ENCODE results near the gene KRTAP5-6.

The KRTAP5-6 gene

DNA sequence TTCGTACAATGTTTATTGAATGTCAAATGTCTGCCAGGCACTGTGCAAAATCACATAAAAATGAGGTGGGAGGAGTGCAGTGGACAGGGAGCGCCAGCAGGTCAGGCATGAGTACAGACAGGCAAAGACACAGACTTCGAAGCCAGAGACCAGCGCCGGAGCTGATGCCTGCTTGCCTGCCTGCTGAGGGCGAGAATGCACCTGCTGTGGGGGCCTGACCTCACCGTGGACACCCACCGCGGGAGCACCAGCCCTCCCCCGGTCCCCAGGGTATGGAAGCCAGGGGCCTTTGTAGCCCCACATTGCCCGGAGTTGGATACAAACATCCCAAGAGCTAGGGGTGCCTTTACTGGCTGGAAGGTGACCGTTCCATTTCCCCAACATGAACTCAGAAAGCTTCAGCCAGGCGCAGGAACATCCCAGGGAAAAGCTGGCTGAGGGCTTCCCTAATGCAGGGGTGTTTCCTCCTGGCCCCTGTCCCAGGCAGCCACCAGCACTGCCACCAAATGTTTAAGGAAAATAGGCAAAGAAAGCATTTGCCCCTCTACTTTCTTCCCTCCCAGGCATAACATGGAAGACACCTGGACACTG, 35.5 kb downstream of the KRTAP5-6 start:
- Histone ChIP-seq H2BK12ac (ENCODE audit: low read length in 2 of 2) (no peak overlapping the region), H3K27ac (ENCODE audit: low read length, poor library complexity, severe bottlenecking) (no peak overlapping the region), H3K4ac (ENCODE audit: low read depth in 1 of 2, low read length in 2 of 2) (no peak overlapping the region), H3K27me3 (ENCODE audit: control insufficient read depth in 1 of 2, insufficient read depth in 1 of 2, low read length in 2 of 2) (peaks cover 64 to 89% of the 10 kb centered on the region in 2 experiments), H2BK120ac (ENCODE audit: low read depth, low read length) (no peak overlapping the region), H3K18ac (ENCODE audit: low read depth in 1 of 2, low read length in 2 of 2) (no peak overlapping the region), H3K79me1 (replicated peaks; ENCODE audit: low read length, poor library complexity, severe bottlenecking) (no peaks in the 10 kb centered on the region), H3K4me3 (ENCODE audit: insufficient read depth in 1 of 2, low read depth in 1 of 2, low read length in 2 of 2) (no peak overlapping the region), H3K23ac (ENCODE audit: low read length in 2 of 2) (no peak overlapping the region), H2BK15ac (ENCODE audit: low read depth, poor library complexity, severe bottlenecking) (no peak overlapping the region), H3K9me3 (ENCODE audit: control insufficient read depth, low read length) (peaks cover 18% of the 10 kb centered on the region), H3K4me1 (ENCODE audit: control insufficient read depth, insufficient read depth, low read depth, low read length) (no peaks in the 10 kb centered on the region), H2AFZ (ENCODE audit: low read depth, low read length) (no peak overlapping the region), H4K8ac (ENCODE audit: low read length) (no peak overlapping the region), H2AK5ac (ENCODE audit: low read length, severe bottlenecking) (no peak overlapping the region), H4K91ac (ENCODE audit: low read length) (no peak overlapping the region), H3K36me3 (ENCODE audit: control insufficient read depth in 1 of 2, insufficient read depth in 2 of 2, low read depth in 1 of 2, low read length in 2 of 2) (no peaks in the 10 kb centered on the region), H3K14ac (ENCODE audit: low read length in 2 of 2) (no peak overlapping the region), H3K4me2 (ENCODE audit: low read length, poor library complexity, severe bottlenecking) (no peak overlapping the region), H2BK5ac (ENCODE audit: low read depth, low read length, poor library complexity, severe bottlenecking) (no peak overlapping the region), H3K9ac (ENCODE audit: low read length) (no peak overlapping the region)
- no peak for DNase-seq
- 71% methylated on average over 13 of the region's 13 CpGs for WGBS

DNA sequence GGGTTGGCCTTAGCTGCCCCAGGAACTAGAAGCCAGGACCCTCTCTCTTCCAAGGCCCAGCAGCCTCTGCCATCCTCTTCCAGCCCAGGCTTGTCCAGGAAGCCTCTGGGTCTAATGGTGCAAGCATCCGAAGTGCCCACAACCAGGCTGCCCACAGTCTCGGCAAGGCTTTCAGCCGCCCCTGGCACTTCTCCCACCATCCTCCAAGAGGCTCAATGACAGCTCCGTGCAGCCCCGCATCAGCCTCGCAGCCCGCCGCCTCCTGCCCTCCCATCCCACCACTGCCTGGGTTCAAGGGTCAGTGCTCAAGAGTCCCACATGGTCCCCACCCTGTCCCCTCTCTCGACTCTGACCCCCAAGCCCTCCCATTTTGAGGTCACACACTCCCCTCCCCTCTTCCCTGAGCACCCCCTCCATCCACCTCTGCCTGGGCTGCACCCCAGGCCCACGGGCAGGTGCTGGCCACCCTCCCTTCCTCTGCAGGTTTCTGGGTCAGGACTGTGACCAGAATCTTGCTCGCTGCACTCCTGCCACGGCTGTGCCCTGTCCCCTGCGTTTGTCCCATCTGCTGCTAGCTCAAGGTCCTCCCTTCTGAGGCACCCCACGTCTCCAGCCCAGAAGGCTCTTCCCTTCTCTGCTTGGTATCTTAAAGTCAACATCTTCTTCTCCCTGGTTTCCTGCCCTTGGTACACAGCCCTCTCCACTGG, 36.2 kb downstream of the KRTAP5-6 start:
- no peak overlapping the region for H2BK12ac ChIP-seq (ENCODE audit: low read length in 2 of 2)
- no peak overlapping the region for H3K23ac ChIP-seq (ENCODE audit: low read length in 2 of 2)
- H3K4me3 ChIP-seq (ENCODE audit: insufficient read depth in 1 of 2, low read depth in 1 of 2, low read length in 2 of 2): no peak overlapping the region
- no peak overlapping the region for H2BK15ac ChIP-seq (ENCODE audit: low read depth, poor library complexity, severe bottlenecking)
- no peak overlapping the region for H2AK5ac ChIP-seq (ENCODE audit: low read length, severe bottlenecking)
- no peak overlapping the region for H4K91ac ChIP-seq (ENCODE audit: low read length)
- H3K4me1 ChIP-seq (ENCODE audit: control insufficient read depth, insufficient read depth, low read depth, low read length): no peaks in the 10 kb centered on the region
- H3K27me3 ChIP-seq (ENCODE audit: control insufficient read depth in 1 of 2, insufficient read depth in 1 of 2, low read length in 2 of 2): peaks cover 57 to 82% of the 10 kb centered on the region in 2 experiments
- H3K4ac ChIP-seq (ENCODE audit: low read depth in 1 of 2, low read length in 2 of 2): no peak overlapping the region
- no peak overlapping the region for H2AFZ ChIP-seq (ENCODE audit: low read depth, low read length)
- 78% methylated on average over 14 of the region's 14 CpGs for WGBS
- no peak overlapping the region for H3K14ac ChIP-seq (ENCODE audit: low read length in 2 of 2)
- no peak overlapping the region for H2BK120ac ChIP-seq (ENCODE audit: low read depth, low read length)
- H3K36me3 ChIP-seq (ENCODE audit: control insufficient read depth in 1 of 2, insufficient read depth in 2 of 2, low read depth in 1 of 2, low read length in 2 of 2): no peaks in the 10 kb centered on the region
- peaks cover 25% of the 10 kb centered on the region for H3K9me3 ChIP-seq (ENCODE audit: control insufficient read depth, low read length)
- H3K9ac ChIP-seq (ENCODE audit: low read length): no peak overlapping the region
- H3K79me1 ChIP-seq (replicated peaks; ENCODE audit: low read length, poor library complexity, severe bottlenecking): no peaks in the 10 kb centered on the region
- H2BK5ac ChIP-seq (ENCODE audit: low read depth, low read length, poor library complexity, severe bottlenecking): no peak overlapping the region
- no peak overlapping the region for H3K18ac ChIP-seq (ENCODE audit: low read depth in 1 of 2, low read length in 2 of 2)
- no peak overlapping the region for H3K4me2 ChIP-seq (ENCODE audit: low read length, poor library complexity, severe bottlenecking)
- H4K8ac ChIP-seq (ENCODE audit: low read length): no peak overlapping the region
- no peak for DNase-seq
- H3K27ac ChIP-seq (ENCODE audit: low read length, poor library complexity, severe bottlenecking): no peak overlapping the region

DNA sequence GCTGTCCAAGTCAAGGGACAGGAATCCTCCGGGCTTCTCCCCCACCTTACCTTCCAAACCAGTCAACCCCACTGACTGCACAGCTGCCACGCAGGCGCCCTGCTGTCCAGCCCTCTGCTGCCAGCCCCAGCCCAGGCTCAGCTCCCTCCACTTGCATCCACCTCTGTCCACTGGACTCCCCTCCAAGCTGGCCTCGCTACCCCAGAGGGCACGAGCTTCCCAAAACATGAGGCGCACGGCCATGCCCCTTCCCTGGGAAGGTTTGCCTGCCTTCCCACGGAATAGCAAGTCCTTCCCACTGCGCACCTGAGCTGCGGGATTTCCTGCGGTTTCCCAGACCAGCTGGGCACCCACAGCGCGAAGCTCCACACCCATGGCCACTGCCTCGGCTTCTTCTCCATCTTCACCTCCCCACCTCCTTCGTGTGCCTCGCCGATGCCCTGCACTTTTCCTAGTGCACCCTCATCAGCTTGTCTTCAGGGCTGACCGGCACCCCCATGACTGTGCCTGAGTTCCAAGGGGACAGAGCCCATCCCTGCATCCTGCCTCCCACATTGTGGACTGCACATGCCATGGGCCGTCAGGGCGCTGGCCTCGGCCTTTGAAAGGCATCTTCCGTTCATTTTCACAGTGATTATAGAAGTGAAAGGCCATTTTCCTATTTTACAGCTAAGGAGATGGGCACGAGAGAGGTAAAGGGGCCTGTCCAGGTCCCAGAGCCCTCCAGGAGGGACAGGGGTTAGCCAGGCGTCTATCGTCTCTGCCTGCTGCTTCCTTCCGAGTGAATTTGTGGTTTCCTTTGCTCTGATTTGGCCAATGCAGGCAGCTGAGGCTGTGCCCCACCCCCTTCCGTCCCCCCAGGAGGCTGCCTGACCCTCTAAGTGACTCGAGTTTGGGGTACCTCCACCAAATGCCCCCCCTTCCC, 37.0 kb downstream of the KRTAP5-6 start:
- Histone ChIP-seq H3K4me2 (ENCODE audit: low read length, poor library complexity, severe bottlenecking) (no peak overlapping the region), H2BK12ac (ENCODE audit: low read length in 2 of 2) (no peak overlapping the region), H2BK5ac (ENCODE audit: low read depth, low read length, poor library complexity, severe bottlenecking) (no peak overlapping the region), H3K18ac (ENCODE audit: low read depth in 1 of 2, low read length in 2 of 2) (no peak overlapping the region), H4K8ac (ENCODE audit: low read length) (no peak overlapping the region), H3K27me3 (ENCODE audit: control insufficient read depth in 1 of 2, insufficient read depth in 1 of 2, low read length in 2 of 2) (peaks cover 56 to 75% of the 10 kb centered on the region in 2 experiments), H3K4me3 (ENCODE audit: insufficient read depth in 1 of 2, low read depth in 1 of 2, low read length in 2 of 2) (no peak overlapping the region), H3K9me3 (ENCODE audit: control insufficient read depth, low read length) (peaks cover 28% of the 10 kb centered on the region), H2AK5ac (ENCODE audit: low read length, severe bottlenecking) (no peak overlapping the region), H3K79me1 (replicated peaks; ENCODE audit: low read length, poor library complexity, severe bottlenecking) (no peaks in the 10 kb centered on the region), H3K14ac (ENCODE audit: low read length in 2 of 2) (peak overlapping the region in 1 of 2 experiments; percentile 4), H2AFZ (ENCODE audit: low read depth, low read length) (no peak overlapping the region), H3K4ac (ENCODE audit: low read depth in 1 of 2, low read length in 2 of 2) (no peak overlapping the region), H3K9ac (ENCODE audit: low read length) (no peak overlapping the region), H4K91ac (ENCODE audit: low read length) (no peak overlapping the region), H3K23ac (ENCODE audit: low read length in 2 of 2) (no peak overlapping the region), H3K4me1 (ENCODE audit: control insufficient read depth, insufficient read depth, low read depth, low read length) (no peaks in the 10 kb centered on the region), H3K36me3 (ENCODE audit: control insufficient read depth in 1 of 2, insufficient read depth in 2 of 2, low read depth in 1 of 2, low read length in 2 of 2) (no peaks in the 10 kb centered on the region), H2BK120ac (ENCODE audit: low read depth, low read length) (no peak overlapping the region), H2BK15ac (ENCODE audit: low read depth, poor library complexity, severe bottlenecking) (no peak overlapping the region), H3K27ac (ENCODE audit: low read length, poor library complexity, severe bottlenecking) (no peak overlapping the region)
- DNase-seq: no peak
- WGBS: 84% methylated on average over 28 of the region's 28 CpGs

DNA sequence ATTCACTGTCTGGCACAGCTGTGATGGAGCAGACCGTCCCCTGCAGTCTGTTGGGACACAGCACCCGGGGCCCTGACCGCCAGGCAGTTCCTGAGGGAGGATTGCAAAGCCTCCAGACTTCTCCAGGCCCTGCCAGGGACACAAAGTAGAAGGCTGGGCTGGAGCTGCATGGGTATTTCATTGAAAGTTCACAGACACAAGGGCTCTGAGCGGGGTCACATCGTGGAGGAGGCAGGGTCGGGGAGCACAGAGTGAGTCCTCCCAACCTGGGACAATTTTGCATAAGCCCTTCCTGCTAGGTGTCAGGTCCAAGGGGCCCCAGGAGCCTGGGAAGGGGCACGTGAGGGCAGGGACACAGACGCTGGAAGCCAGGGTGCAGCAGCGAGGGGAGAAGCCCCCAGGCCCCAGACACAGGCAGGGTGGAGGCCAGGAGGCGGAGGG, 37.7 kb downstream of the KRTAP5-6 start:
- H2BK15ac ChIP-seq (ENCODE audit: low read depth, poor library complexity, severe bottlenecking): no peak overlapping the region
- no peak overlapping the region for H3K23ac ChIP-seq (ENCODE audit: low read length in 2 of 2)
- H3K14ac ChIP-seq (ENCODE audit: low read length in 2 of 2): no peak overlapping the region
- no peak overlapping the region for H2AK5ac ChIP-seq (ENCODE audit: low read length, severe bottlenecking)
- no peak overlapping the region for H2BK5ac ChIP-seq (ENCODE audit: low read depth, low read length, poor library complexity, severe bottlenecking)
- peaks cover 28% of the 10 kb centered on the region for H3K9me3 ChIP-seq (ENCODE audit: control insufficient read depth, low read length)
- H3K4me1 ChIP-seq (ENCODE audit: control insufficient read depth, insufficient read depth, low read depth, low read length): no peaks in the 10 kb centered on the region
- no peak overlapping the region for H3K9ac ChIP-seq (ENCODE audit: low read length)
- no peaks in the 10 kb centered on the region for H3K36me3 ChIP-seq (ENCODE audit: control insufficient read depth in 1 of 2, insufficient read depth in 2 of 2, low read depth in 1 of 2, low read length in 2 of 2)
- 73% methylated on average over 10 of the region's 10 CpGs for WGBS
- H3K27me3 ChIP-seq (ENCODE audit: control insufficient read depth in 1 of 2, insufficient read depth in 1 of 2, low read length in 2 of 2): peaks cover 52 to 73% of the 10 kb centered on the region in 2 experiments
- H3K4me2 ChIP-seq (ENCODE audit: low read length, poor library complexity, severe bottlenecking): no peak overlapping the region
- no peak overlapping the region for H3K4me3 ChIP-seq (ENCODE audit: insufficient read depth in 1 of 2, low read depth in 1 of 2, low read length in 2 of 2)
- H2AFZ ChIP-seq (ENCODE audit: low read depth, low read length): no peak overlapping the region
- no peak overlapping the region for H3K27ac ChIP-seq (ENCODE audit: low read length, poor library complexity, severe bottlenecking)
- H4K8ac ChIP-seq (ENCODE audit: low read length): no peak overlapping the region
- H2BK120ac ChIP-seq (ENCODE audit: low read depth, low read length): no peak overlapping the region
- no peaks in the 10 kb centered on the region for H3K79me1 ChIP-seq (replicated peaks; ENCODE audit: low read length, poor library complexity, severe bottlenecking)
- DNase-seq: no peak
- no peak overlapping the region for H3K18ac ChIP-seq (ENCODE audit: low read depth in 1 of 2, low read length in 2 of 2)
- no peak overlapping the region for H3K4ac ChIP-seq (ENCODE audit: low read depth in 1 of 2, low read length in 2 of 2)
- H2BK12ac ChIP-seq (ENCODE audit: low read length in 2 of 2): no peak overlapping the region
- H4K91ac ChIP-seq (ENCODE audit: low read length): no peak overlapping the region
